B cell (primary cell): Measurements from ENCODE around the gene NOL4. TPM values are rescaled to one million over a fixed set of nuclear protein-coding genes. Genes with fewer than 3 reads are reported as not detected.

Experiments
- ATAC-seq: fragments of 200-7000 bp; cut with Tn5 transposase; one replicate; pipeline ENCODE4 v1.10.0; 2021; ENCODE audit warnings: low read depth, mild to moderate bottlenecking, moderate number of reproducible peaks, moderate library complexity
- CTCF ChIA-PET: fragments of 350-600 bp; sonication (Branson Sonifier 250); formaldehyde crosslinking; loops from one replicate; lab custom pipeline; 2021; ENCODE audit warnings: antibody characterized with exemption, inconsistent platforms; lab: Charles Lee
- POLR2A ChIA-PET: fragments of 350-600 bp; sonication (Branson Sonifier 250); formaldehyde crosslinking; loops from one replicate; lab custom pipeline; 2021; ENCODE audit warnings: antibody characterized with exemption; lab: Charles Lee
- DNase-seq: peaks from one replicate; pipeline ENCODE4 v3.0.0; 2013
- H2AFZ ChIP-seq: 2 replicates; pipeline ENCODE4 v1.6.1; 2012; ENCODE audit warnings: mild to moderate bottlenecking, low read depth, low read length; ENCODE audit not compliant: insufficient read depth, poor library complexity, severe bottlenecking
- H3K27ac ChIP-seq, 2 donors: 1 replicate in 1 of 2; 2 replicates in 1 of 2; pipeline ENCODE4 v1.5.1; 2012 to 2013; ENCODE audit warnings: low read length in 2 of 2, mild to moderate bottlenecking in 2 of 2, moderate library complexity in 1 of 2
- H3K27me3 ChIP-seq, 4 experiments: fragments of 200-600 bp in 1 of 4; sonication (generic) in 1 of 4; replicated peaks in 1 of 4; 1 replicate in 2 of 4; 2 replicates in 2 of 4; pipeline versions ENCODE4 v1.6.1 to v1.7.0; 2013 to 2016; ENCODE audit warnings: low read length in 3 of 4, mild to moderate bottlenecking in 2 of 4, mixed read lengths in 1 of 4, moderate library complexity in 1 of 4; ENCODE audit not compliant: insufficient read depth in 4 of 4, control insufficient read depth in 3 of 4; ENCODE audit errors: control extremely low read depth in 1 of 4
- H3K36me3 ChIP-seq, 2 experiments: replicated peaks in 1 of 2; 1 replicate in 1 of 2; 2 replicates in 1 of 2; pipeline versions ENCODE4 v1.6.1 to v1.7.1; 2013; ENCODE audit warnings: low read length in 1 of 2; ENCODE audit not compliant: insufficient read depth in 2 of 2, control insufficient read depth in 1 of 2; ENCODE audit errors: control extremely low read depth in 1 of 2, extremely low read depth in 1 of 2
- H3K4me1 ChIP-seq, 2 donors: fragments of 200-600 bp in 1 of 2; sonication (generic) in 1 of 2; 1 replicate in 1 of 2; 2 replicates in 1 of 2; pipeline versions ENCODE4 v1.5.1 to v1.6.1; 2013 to 2017; ENCODE audit warnings: low read length in 2 of 2; ENCODE audit not compliant: control insufficient read depth in 2 of 2, insufficient read depth in 2 of 2
- H3K4me2 ChIP-seq: replicated peaks from 2 replicates; pipeline ENCODE3; 2012; ENCODE audit warnings: mild to moderate bottlenecking, low read depth, low read length; ENCODE audit not compliant: poor library complexity, severe bottlenecking
- H3K4me3 ChIP-seq, 5 experiments: fragments of 200-600 bp in 1 of 5; sonication (generic) in 1 of 5; 1 replicate in 3 of 5; 2 replicates in 2 of 5; pipeline versions ENCODE4 v1.5.1 to v1.7.0; 2011 to 2016; ENCODE audit warnings: low read length in 4 of 5, mild to moderate bottlenecking in 4 of 5, low read depth in 2 of 5, control low read depth in 1 of 5, moderate library complexity in 1 of 5; ENCODE audit not compliant: insufficient read depth in 1 of 5; ENCODE audit errors: control extremely low read depth in 1 of 5, extremely low read depth in 1 of 5
- H3K79me2 ChIP-seq: fragments of 200-600 bp; sonication (generic); one replicate; pipeline ENCODE4 v1.6.0; 2016; ENCODE audit warnings: low read length; ENCODE audit not compliant: control insufficient read depth, insufficient read depth
- H3K9ac ChIP-seq: fragments of 200-600 bp; sonication (generic); 2 replicates; pipeline ENCODE4 v1.6.1; 2017; ENCODE audit warnings: mild to moderate bottlenecking, low read length, moderate library complexity
- H3K9me3 ChIP-seq, 3 donors: one replicate each; pipeline versions ENCODE4 v1.6.1 to v1.7.1; 2013; ENCODE audit warnings: low read length in 2 of 3; ENCODE audit not compliant: control insufficient read depth in 2 of 3, insufficient read depth in 1 of 3; ENCODE audit errors: control extremely low read depth in 1 of 3
- H4K20me1 ChIP-seq: 2 replicates; pipeline ENCODE4 v1.6.0; 2012; ENCODE audit warnings: mild to moderate bottlenecking, low read length; ENCODE audit not compliant: insufficient read depth, control insufficient read depth, poor library complexity, severe bottlenecking
- H3K27ac Mint-ChIP-seq: one replicate; pipeline ENCODE4 v1.8.0; 2021; ENCODE audit warnings: mixed read lengths
- H3K27me3 Mint-ChIP-seq: one replicate; pipeline ENCODE4 v1.8.0; 2021; ENCODE audit warnings: mixed read lengths
- H3K4me1 Mint-ChIP-seq: one replicate; pipeline ENCODE4 v1.8.0; 2021; ENCODE audit warnings: mixed read lengths
- H3K4me3 Mint-ChIP-seq: one replicate; pipeline ENCODE4 v1.8.0; 2021; ENCODE audit warnings: mixed read lengths
- H3K9me3 Mint-ChIP-seq: one replicate; pipeline ENCODE4 v1.8.0; 2022; ENCODE audit warnings: mixed read lengths; ENCODE audit not compliant: insufficient read depth
- CTCF ChIP-seq: fragments of 200-600 bp; IDR thresholded peaks from one replicate; pipeline ENCODE4 v1.8.0; 2022; ENCODE audit warnings: antibody characterized with exemption, mild to moderate bottlenecking
- EZH2 ChIP-seq: IDR thresholded peaks from 2 replicates; pipeline ENCODE4 v1.6.1; 2012; ENCODE audit warnings: borderline replicate concordance, low read depth, mild to moderate bottlenecking, moderate library complexity, low read length; ENCODE audit not compliant: insufficient read depth, poor library complexity, severe bottlenecking
- whole genome bisulfite sequencing: methylation state at CpG from one replicate; pipeline ENCODE4 v1.1.5; 2013; ENCODE audit warnings: missing lambda C conversion rate; ENCODE audit not compliant: insufficient coverage; 5-methylcytosine and 5-hydroxymethylcytosine counted together
- intact Hi-C: fragments of 100-400 bp; cut with micrococcal nuclease; formaldehyde crosslinking; loops from one replicate; pipeline ENCODE4 v1.10.0; 2022
- polyA plus RNA-seq: library from polyadenylated mRNA; depleted of rRNA; stranded (reverse); fragments of >200 nt; gene quantifications from 2 replicates; pipeline ENCODE4 v1.2.3, GENCODE V29; 2012
- total RNA-seq, 2 donors: library from RNA; stranded (reverse); fragments of 120-200 nt in 1 of 2; gene quantifications; 1 replicate in 1 of 2; 2 replicates in 1 of 2; pipeline versions ENCODE4 v1.2.3 to v1.2.4, GENCODE V29; 2013 to 2022

Gene NOL4
- total and polyA plus RNA-seq, 2 donors (not counting 1 experiment from before 2014, with no cell fraction given) = not detected

DNA sequence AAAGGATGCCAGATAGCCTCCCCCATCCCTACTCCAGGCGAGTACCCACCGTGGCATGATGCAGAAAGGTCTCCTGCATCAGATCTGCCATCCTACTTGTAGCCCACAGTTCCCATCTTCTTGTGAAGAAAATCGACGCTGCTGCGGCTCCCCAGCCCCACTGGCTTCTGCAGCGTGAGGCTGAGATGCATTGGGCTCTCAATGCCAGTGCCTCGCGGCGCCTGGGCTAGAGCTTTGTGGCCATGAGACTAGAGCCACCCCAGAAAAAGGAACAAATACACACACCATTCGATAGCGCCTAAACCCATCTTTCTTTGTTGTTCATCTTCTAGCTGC is 2.8 kb downstream of the NOL4 start:
- H3K27me3 ChIP-seq = peaks cover 0 to 33% (median 8%) of the 10 kb centered on the region in 4 experiments
- Mint-ChIP-seq H3K27me3 (peaks cover 58% of the 10 kb centered on the region), H3K4me3 (no peak overlapping the region), H3K4me1 (peaks cover 3% of the 10 kb centered on the region), H3K9me3 (no peaks in the 10 kb centered on the region), H3K27ac (no peak overlapping the region)
- CTCF ChIA-PET = no interaction called here
- intact Hi-C loops = no loop called here
- H3K36me3 ChIP-seq = no peaks in the 10 kb centered on the region
- no peak for DNase-seq
- H4K20me1 ChIP-seq = no peaks in the 10 kb centered on the region
- no peak overlapping the region for H3K4me3 ChIP-seq
- H3K4me2 ChIP-seq = no peak overlapping the region
- H3K79me2 ChIP-seq = no peaks in the 10 kb centered on the region
- POLR2A ChIA-PET = no interaction called here
- H3K9me3 ChIP-seq = peaks cover 0 to 17% (median 0%) of the 10 kb centered on the region in 3 donors
- no peaks in the 10 kb centered on the region for H3K4me1 ChIP-seq
- TF ChIP-seq CTCF (no peak), EZH2 (no peak)
- H3K27ac ChIP-seq = no peak overlapping the region
- ATAC-seq = no peak
- WGBS = 9% methylated on average over 6 of the region's 11 CpGs
- H2AFZ ChIP-seq = no peak overlapping the region
- no peak overlapping the region for H3K9ac ChIP-seq

DNA sequence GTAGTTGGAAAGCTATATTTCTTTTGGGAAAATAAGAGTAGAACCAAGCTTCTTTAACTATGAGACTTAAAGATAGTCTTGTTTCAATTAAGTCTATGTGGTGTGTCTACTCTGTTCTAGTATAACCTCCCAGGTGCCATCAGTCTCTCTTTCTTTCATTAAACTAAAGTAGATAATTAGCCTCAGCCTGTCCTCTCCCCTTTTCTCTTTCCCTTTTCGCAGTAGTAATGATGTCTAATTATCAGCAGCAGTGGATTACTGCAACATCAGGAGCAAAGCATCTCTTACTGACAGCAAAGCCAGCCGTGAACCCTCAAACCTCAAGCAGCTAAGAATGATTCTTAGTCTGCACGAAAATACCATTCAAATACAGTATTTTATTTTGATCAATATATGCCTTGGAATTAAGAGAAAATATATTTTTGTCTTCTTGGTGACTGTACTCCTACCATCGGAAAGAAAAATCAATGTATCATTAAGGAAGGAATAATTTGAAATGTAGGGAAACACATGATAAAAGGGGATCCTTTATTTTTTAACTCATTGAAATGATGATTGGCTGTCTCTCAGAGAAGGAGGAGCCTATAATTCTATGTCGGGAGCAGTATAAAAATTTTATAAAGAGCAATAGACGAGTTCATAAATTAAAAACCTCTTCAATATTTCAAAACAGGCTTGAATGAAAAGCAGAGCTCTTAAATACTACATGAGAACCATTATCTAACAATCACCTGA is 4.5 kb downstream of the NOL4 start:
- H3K27ac ChIP-seq = no peak overlapping the region
- peaks cover 0 to 32% (median 8%) of the 10 kb centered on the region in 4 experiments for H3K27me3 ChIP-seq
- DNase-seq (no peak), ATAC-seq (no peak)
- ChIA-PET CTCF (no interaction called here), POLR2A (no interaction called here)
- no peaks in the 10 kb centered on the region for H3K36me3 ChIP-seq
- intact Hi-C loops = no loop called here
- Mint-ChIP-seq H3K9me3 (no peaks in the 10 kb centered on the region), H3K4me1 (peaks cover 3% of the 10 kb centered on the region), H3K27ac (no peak overlapping the region), H3K27me3 (peaks cover 50% of the 10 kb centered on the region), H3K4me3 (no peak overlapping the region)
- peaks cover 0 to 17% (median 0%) of the 10 kb centered on the region in 3 donors for H3K9me3 ChIP-seq
- no peak overlapping the region for H3K4me2 ChIP-seq
- H2AFZ ChIP-seq = no peak overlapping the region
- H3K79me2 ChIP-seq = no peaks in the 10 kb centered on the region
- no peaks in the 10 kb centered on the region for H3K4me1 ChIP-seq
- no CpG with 5 or more reads among the region's 6 CpGs for WGBS
- H4K20me1 ChIP-seq = no peaks in the 10 kb centered on the region
- H3K4me3 ChIP-seq = no peak overlapping the region
- no peak overlapping the region for H3K9ac ChIP-seq
- TF ChIP-seq EZH2 (no peak), CTCF (no peak)
